RKO (cell line): ENCODE data around the gene PRKCE.
A peak's percentile ranks its signal among the peaks of the same experiment; 100 is the strongest.
"Not testable (repeated sequence)": the region's sequence is repeated elsewhere in the genome, so short reads cannot be mapped to it uniquely, and the experiment has no call there.

ENCODE experiments used
- DNase-seq: peaks from one replicate; pipeline ENCODE4 v3.0.0-alpha.2; 2016; ENCODE audit warnings: low spot score

Gene PRKCE

GRCh38 chr2:45699032-45699658 is 47.7 kb downstream of the PRKCE start:
- peak; percentile 89 for DNase-seq

GRCh38 chr2:45700407-45701013 is 49.0 kb downstream of the PRKCE start:
- no peak for DNase-seq

GRCh38 chr2:45705233-45705632 is 53.8 kb downstream of the PRKCE start:
- DNase-seq, result no peak

GRCh38 chr2:45706033-45706432 is 54.6 kb downstream of the PRKCE start:
- DNase-seq, result no peak

GRCh38 chr2:45707006-45707405 is 55.5 kb downstream of the PRKCE start:
- no peak for DNase-seq

GRCh38 chr2:45707661-45708060 is 56.2 kb downstream of the PRKCE start:
- no peak for DNase-seq

- DNase-seq, result no peak
Observed at GRCh38 chr2:45708501-45708900, 57.0 kb downstream of the PRKCE start.

- no peak for DNase-seq
Observed at GRCh38 chr2:45709137-45709536, 57.7 kb downstream of the PRKCE start.

- DNase-seq, result no peak
Observed at GRCh38 chr2:45710468-45710867, 59.0 kb downstream of the PRKCE start.

GRCh38 chr2:45711224-45711623 is 59.7 kb downstream of the PRKCE start:
- DNase-seq, result no peak

GRCh38 chr2:45712570-45712969 is 61.1 kb downstream of the PRKCE start:
- DNase-seq, result no peak

GRCh38 chr2:45713136-45713535 is 61.7 kb downstream of the PRKCE start:
- DNase-seq, result no peak

GRCh38 chr2:45713591-45713990 is 62.1 kb downstream of the PRKCE start:
- no peak for DNase-seq

GRCh38 chr2:45714679-45715078 is 63.2 kb downstream of the PRKCE start:
- DNase-seq, result no peak

- DNase-seq, result no peak
Observed at GRCh38 chr2:45715601-45716379, 64.3 kb downstream of the PRKCE start.

- DNase-seq, result not testable (repeated sequence)
Observed at GRCh38 chr2:45716432-45716831, 65.0 kb downstream of the PRKCE start.

- no peak for DNase-seq
Observed at GRCh38 chr2:45716915-45717314, 65.4 kb downstream of the PRKCE start.

- no peak for DNase-seq
Observed at GRCh38 chr2:45720210-45720609, 68.7 kb downstream of the PRKCE start.

GRCh38 chr2:45721150-45721549 is 69.7 kb downstream of the PRKCE start:
- no peak for DNase-seq

GRCh38 chr2:45722477-45722876 is 71.0 kb downstream of the PRKCE start:
- DNase-seq, result no peak

- DNase-seq, result no peak
Observed at GRCh38 chr2:45723857-45724256, 72.4 kb downstream of the PRKCE start.

GRCh38 chr2:45724335-45724734 is 72.9 kb downstream of the PRKCE start:
- DNase-seq, result no peak

GRCh38 chr2:45725731-45726130 is 74.3 kb downstream of the PRKCE start:
- no peak for DNase-seq
